ENCODE measurements around the gene MRPL36. TPM values are rescaled to one million over a fixed set of nuclear protein-coding genes. Genes with fewer than 3 reads are reported as not detected.

Gene MRPL36
- total RNA-seq, 4 donors from 2014 or later: 42.6 to 56.1 (median 46.2) TPM

GRCh38 chr5:1795506-1795905 lies 4.1 kb downstream of the MRPL36 start:
- H3K36me3 ChIP-seq: peaks cover 12 to 30% (median 23%) of the 10 kb centered on the region in 4 donors
- no peaks in the 10 kb centered on the region for H3K9me3 ChIP-seq
- intact Hi-C loops (cut with DNase I): no loop called here
- no peaks in the 10 kb centered on the region for H3K27me3 ChIP-seq
- TF ChIP-seq CTCF (IDR thresholded peaks at IDR 0.05) (no peak), POLR2AphosphoS5 (IDR thresholded peaks at IDR 0.05) (no peak), POLR2A (IDR thresholded peaks at IDR 0.05; ENCODE audit: low read depth) (no peak), EP300 (IDR thresholded peaks at IDR 0.05) (no peak)
- DNase-seq (ENCODE audit: extremely low spot score): no peak
- 89% methylated on average over 12 of the region's 13 CpGs for WGBS
- H3K4me3 ChIP-seq: no peak overlapping the region
- H3K27ac ChIP-seq (replicated peaks in 1 of 4): no peak overlapping the region
- peaks cover 14 to 35% (median 30%) of the 10 kb centered on the region in 4 donors for H3K4me1 ChIP-seq

DNA sequence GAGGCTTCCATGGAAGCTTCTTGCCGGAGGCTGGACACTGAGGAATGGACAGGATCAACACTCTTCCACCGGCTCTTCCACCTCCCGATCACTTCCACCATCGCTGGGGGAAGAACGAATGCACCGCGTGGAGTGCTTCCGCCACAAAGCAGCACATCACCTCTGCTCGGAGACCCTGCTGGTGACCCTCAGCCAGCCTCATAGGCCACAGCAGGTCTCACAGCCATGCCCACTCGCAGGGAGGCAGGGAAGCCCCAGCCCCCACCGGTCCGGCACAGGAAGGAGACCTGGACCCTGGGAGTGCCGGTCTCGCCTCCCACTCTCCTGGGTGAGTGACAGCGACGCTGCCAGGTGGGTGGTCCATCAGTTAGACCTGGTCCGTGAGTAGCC lies 4.7 kb downstream of the MRPL36 start:
- DNase-seq (ENCODE audit: extremely low spot score): no peak
- H3K27me3 ChIP-seq: no peaks in the 10 kb centered on the region
- WGBS: 94% methylated on average over 11 of the region's 17 CpGs
- H3K4me1 ChIP-seq: peaks cover 14 to 31% (median 27%) of the 10 kb centered on the region in 4 donors
- no peak overlapping the region for H3K4me3 ChIP-seq
- H3K27ac ChIP-seq (replicated peaks in 1 of 4): no peak overlapping the region
- peaks cover 12 to 30% (median 23%) of the 10 kb centered on the region in 4 donors for H3K36me3 ChIP-seq
- no peaks in the 10 kb centered on the region for H3K9me3 ChIP-seq
- TF ChIP-seq POLR2AphosphoS5 (IDR thresholded peaks at IDR 0.05): no peak
- TF ChIP-seq EP300 (IDR thresholded peaks at IDR 0.05): no peak
- no peak for TF ChIP-seq CTCF (IDR thresholded peaks at IDR 0.05)
- TF ChIP-seq POLR2A (IDR thresholded peaks at IDR 0.05; ENCODE audit: low read depth): no peak
- intact Hi-C loops (cut with DNase I): no loop called here

DNA sequence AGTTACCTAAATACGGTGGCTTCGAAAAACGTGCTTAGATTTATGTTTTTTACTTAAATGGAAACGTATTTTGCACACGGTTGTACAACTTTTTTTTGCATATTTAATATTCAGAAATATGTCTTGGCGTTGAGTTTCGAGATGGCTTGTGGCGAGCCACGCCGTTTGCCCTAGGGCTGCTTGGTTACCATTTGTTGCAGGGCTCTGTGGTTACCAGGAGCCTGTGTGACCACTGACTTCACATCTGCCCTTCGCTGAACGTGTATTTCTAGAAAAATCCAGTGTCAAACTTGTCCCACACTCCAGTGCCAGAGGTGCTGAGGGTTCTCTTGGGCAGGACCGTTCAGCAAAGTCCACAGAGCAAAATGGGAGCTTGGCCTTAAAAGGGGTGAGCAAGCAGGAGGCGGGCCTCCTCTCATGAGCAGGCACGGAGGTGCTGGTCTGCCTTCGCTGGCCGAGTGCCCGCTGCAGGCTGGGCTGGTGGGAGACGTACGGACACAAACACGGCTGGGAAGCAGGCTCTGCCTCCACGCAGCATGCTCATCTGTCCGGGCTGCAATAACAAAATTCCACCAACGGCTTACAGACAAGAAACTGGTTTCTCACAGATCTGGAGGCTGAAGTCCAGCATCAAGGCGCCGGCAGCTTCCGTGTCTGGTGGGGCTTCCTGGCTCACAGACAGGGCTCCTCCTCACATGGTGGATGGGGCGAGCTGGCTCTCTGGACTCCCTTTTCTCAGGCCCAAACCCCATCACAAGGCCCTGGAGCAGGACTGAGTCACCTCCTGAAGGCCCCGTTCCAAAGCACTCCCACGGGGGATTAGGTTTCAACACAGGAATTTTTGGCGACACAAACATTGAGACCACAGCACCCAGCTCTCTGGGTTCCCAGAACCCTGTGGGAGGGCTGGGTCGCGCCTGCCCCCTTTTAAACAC lies 5.4 kb downstream of the MRPL36 start:
- H3K36me3 ChIP-seq: peaks cover 12 to 30% (median 23%) of the 10 kb centered on the region in 4 donors
- H3K4me1 ChIP-seq: peaks cover 19 to 30% (median 27%) of the 10 kb centered on the region in 4 donors
- H3K4me3 ChIP-seq: no peak overlapping the region
- no peaks in the 10 kb centered on the region for H3K9me3 ChIP-seq
- DNase-seq (ENCODE audit: extremely low spot score): no peak
- TF ChIP-seq POLR2A (IDR thresholded peaks at IDR 0.05; ENCODE audit: low read depth) (no peak), POLR2AphosphoS5 (IDR thresholded peaks at IDR 0.05) (no peak), CTCF (IDR thresholded peaks at IDR 0.05) (no peak), EP300 (IDR thresholded peaks at IDR 0.05) (no peak)
- H3K27ac ChIP-seq (replicated peaks in 1 of 4): no peak overlapping the region
- H3K27me3 ChIP-seq: no peaks in the 10 kb centered on the region
- intact Hi-C loops (cut with DNase I): no loop called here
- WGBS: 91% methylated on average over 25 of the region's 33 CpGs

- peaks cover 12 to 21% (median 18%) of the 10 kb centered on the region in 4 donors for H3K4me1 ChIP-seq
- DNase-seq (ENCODE audit: extremely low spot score): no peak
- H3K27ac ChIP-seq (replicated peaks in 1 of 4): no peak overlapping the region
- H3K4me3 ChIP-seq: no peak overlapping the region
- H3K9me3 ChIP-seq: no peaks in the 10 kb centered on the region
- WGBS: 61% methylated on average over 10 of the region's 10 CpGs
- no peak for TF ChIP-seq EP300 (IDR thresholded peaks at IDR 0.05)
- no peak for TF ChIP-seq CTCF (IDR thresholded peaks at IDR 0.05)
- TF ChIP-seq POLR2A (IDR thresholded peaks at IDR 0.05; ENCODE audit: low read depth): no peak
- no peak for TF ChIP-seq POLR2AphosphoS5 (IDR thresholded peaks at IDR 0.05)
- H3K27me3 ChIP-seq: peaks cover 0 to 5% (median 0%) of the 10 kb centered on the region in 4 donors
- peaks cover 11 to 26% (median 21%) of the 10 kb centered on the region in 4 donors for H3K36me3 ChIP-seq
- intact Hi-C loops (cut with DNase I): no loop called here
These were observed 6.3 kb downstream of the MRPL36 start for GRCh38 chr5:1793301-1793740.

Data from esophagus muscularis mucosa (tissue), 4 donors.